ENCODE data around the gene RTRAF. TPM values are rescaled to one million over a fixed set of nuclear protein-coding genes. Genes with fewer than 3 reads are reported as not detected.

The RTRAF gene
- total RNA-seq, 4 donors from 2014 or later, result 16.7 to 50.7 (median 35.7) TPM

DNA sequence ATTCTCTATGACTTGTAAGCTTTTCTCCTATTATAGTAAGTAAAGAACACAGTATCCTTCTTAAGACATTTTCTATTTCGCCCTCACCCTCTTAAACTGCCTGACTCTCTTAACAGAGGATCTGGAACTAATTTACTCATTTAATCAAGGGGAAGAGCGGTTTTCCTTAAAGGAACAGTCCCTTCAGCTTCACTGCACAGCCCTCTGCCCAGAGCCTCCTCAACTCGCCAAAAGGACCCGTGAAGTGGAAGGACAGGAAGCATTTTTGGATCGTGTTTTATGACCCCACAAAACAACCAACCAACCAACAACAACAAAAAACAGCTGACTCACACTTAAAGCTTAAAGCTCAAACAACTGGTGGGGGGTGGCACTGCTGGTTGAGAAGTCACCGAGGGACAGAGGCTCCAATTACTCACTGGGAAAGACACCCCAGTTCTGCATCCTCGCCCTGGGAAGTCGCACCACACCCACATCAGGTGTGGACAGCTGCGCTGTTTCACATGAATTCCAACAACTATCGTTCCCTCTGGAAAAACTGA lies 43.8 kb downstream of the RTRAF start:
- WGBS, 2 donors, result 43% methylated on average over 10 of the region's 10 CpGs
- no peak for DNase-seq (ENCODE audit: low spot score in 2 of 2)
- Histone ChIP-seq H3K27me3 (no peaks in the 10 kb centered on the region), H3K27ac (peak overlapping the region in 2 of 4 donors; percentile 66 to 79), H3K4me3 (no peak overlapping the region), H3K9me3 (no peaks in the 10 kb centered on the region), H3K4me1 (peaks cover 0 to 30% (median 14%) of the 10 kb centered on the region in 4 donors), H3K36me3 (peaks cover 0 to 33% (median 0%) of the 10 kb centered on the region in 3 donors)
- TF ChIP-seq, protein P1, sequence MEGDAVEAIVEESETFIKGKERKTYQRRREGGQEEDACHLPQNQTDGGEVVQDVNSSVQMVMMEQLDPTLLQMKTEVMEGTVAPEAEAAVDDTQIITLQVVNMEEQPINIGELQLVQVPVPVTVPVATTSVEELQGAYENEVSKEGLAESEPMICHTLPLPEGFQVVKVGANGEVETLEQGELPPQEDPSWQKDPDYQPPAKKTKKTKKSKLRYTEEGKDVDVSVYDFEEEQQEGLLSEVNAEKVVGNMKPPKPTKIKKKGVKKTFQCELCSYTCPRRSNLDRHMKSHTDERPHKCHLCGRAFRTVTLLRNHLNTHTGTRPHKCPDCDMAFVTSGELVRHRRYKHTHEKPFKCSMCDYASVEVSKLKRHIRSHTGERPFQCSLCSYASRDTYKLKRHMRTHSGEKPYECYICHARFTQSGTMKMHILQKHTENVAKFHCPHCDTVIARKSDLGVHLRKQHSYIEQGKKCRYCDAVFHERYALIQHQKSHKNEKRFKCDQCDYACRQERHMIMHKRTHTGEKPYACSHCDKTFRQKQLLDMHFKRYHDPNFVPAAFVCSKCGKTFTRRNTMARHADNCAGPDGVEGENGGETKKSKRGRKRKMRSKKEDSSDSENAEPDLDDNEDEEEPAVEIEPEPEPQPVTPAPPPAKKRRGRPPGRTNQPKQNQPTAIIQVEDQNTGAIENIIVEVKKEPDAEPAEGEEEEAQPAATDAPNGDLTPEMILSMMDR (IDR thresholded peaks at IDR 0.05), result no peak
- no peak for TF ChIP-seq POLR2A (IDR thresholded peaks at IDR 0.05)

DNA sequence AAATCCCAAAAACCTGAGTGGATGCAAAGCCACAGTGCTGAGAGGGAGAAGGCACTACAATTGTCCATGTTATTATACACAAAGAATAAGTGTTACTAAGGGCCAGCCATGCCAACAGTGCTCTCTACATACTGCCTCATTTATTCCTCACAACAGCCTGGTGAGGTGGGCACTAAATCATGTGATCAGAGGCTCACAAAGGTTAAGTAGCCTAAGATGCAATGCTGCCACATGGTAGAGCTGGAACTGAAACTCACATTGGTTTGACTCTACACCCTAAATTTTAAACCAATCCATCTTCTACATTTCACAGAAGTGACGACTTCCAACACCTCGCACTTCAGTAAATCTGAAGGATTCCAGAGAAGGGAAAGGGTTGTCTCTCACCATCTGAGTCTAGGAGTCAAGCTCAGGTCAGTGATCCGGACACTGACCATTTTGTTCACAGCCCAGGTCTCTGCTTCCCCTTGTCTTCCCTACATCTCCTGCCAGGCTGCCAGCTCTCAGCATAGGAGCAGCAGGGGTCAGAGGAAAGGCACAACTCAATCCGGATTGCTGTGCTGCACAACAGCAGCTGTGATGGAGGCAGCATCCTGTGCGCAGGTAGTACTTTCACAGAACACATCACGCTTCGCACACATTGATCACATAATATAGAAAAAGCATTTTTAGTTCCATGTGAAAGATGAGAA lies 49.9 kb downstream of the RTRAF start:
- WGBS, 2 donors, result 73 to 84% methylated on average over 7 of the region's 7 CpGs
- Histone ChIP-seq H3K27ac (no peak overlapping the region), H3K4me1 (peaks cover 0 to 24% (median 12%) of the 10 kb centered on the region in 4 donors), H3K36me3 (peaks cover 0 to 50% (median 0%) of the 10 kb centered on the region in 3 donors), H3K27me3 (no peaks in the 10 kb centered on the region), H3K4me3 (no peak overlapping the region), H3K9me3 (no peaks in the 10 kb centered on the region)
- TF ChIP-seq, protein P1 (IDR thresholded peaks at IDR 0.05), result no peak
- TF ChIP-seq EP300 (IDR thresholded peaks at IDR 0.05), result no peak
- no peak for TF ChIP-seq POLR2A (IDR thresholded peaks at IDR 0.05)
- DNase-seq (ENCODE audit: low spot score in 2 of 2), result no peak

DNA sequence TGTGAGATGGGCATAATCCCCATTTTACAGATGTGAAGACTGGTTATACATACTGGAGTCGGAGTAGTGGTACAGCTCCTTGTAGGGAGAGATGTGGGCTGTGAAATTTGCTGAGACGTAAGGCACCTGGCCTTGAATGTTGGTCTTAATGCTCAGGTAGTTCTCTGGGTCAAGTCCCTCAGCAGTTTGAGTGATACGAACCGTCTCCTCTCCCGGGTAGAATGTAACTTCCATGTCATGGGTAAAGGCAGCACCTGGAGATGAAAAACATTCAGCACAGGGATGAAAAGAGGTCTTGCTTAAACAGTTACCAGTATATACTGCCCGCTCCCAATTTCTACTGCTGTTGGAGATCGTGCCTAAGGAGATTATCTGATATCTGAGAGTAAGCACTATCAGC lies 51.3 kb downstream of the RTRAF start:
- no peak for DNase-seq (ENCODE audit: low spot score in 2 of 2)
- no peaks in the 10 kb centered on the region for H3K9me3 ChIP-seq
- 89 to 94% methylated on average over 7 of the region's 7 CpGs for WGBS, 2 donors
- peaks cover 0 to 45% (median 0%) of the 10 kb centered on the region in 3 donors for H3K36me3 ChIP-seq
- TF ChIP-seq, protein P1 (IDR thresholded peaks at IDR 0.05), result no peak
- no peak for TF ChIP-seq EP300 (IDR thresholded peaks at IDR 0.05)
- TF ChIP-seq POLR2A (IDR thresholded peaks at IDR 0.05), result no peak
- H3K4me3 ChIP-seq, result no peak overlapping the region
- no peaks in the 10 kb centered on the region for H3K27me3 ChIP-seq
- no peak overlapping the region for H3K27ac ChIP-seq
- H3K4me1 ChIP-seq, result peaks cover 0 to 37% (median 12%) of the 10 kb centered on the region in 4 donors

DNA sequence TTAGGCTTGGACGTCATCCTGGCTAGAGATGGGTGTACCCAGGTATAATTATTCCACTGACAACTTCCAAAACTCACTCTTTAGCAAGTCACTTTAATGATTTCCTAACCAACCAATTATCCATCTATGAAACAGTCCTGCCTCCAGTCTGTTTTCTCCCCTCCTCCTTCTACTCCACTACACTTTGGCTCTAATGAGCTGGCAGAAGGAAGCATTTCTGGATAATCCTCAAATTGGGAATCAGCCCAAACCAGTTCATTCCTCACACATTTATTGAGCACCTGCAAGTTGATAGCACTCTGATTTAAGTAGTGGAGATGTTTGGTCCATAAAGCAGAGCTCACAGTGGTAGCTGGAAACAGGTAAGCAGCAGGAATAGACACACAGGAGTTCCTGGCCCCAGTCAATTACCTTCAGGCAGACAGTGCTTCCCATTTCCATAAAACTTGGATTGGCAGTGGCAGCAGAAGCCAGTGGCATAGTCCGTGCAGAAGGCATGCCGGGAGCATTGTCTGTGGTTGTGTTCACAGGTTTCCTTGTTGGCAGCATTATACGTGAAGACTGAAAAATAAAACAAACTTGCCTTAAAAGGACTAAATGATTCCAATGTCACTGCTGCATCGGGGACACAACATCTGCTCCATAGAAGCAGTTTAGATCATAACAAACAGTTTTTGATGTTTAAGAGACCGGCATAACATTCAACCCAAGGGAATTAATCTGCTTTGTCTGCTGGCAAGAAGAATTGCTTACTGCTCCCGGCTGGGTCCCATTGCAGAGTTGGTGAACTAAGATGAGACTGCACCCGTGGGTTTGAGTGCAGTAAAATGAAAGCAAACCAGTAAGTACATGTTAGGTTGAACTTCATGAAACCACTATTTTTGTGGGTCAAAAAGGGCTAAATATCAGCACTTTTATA lies 53.3 kb downstream of the RTRAF start:
- Histone ChIP-seq H3K4me3 (no peak overlapping the region), H3K27ac (peak overlapping the region in 2 of 4 donors; percentile 40 to 73), H3K27me3 (no peaks in the 10 kb centered on the region), H3K36me3 (peaks cover 0 to 31% (median 0%) of the 10 kb centered on the region in 3 donors), H3K4me1 (peaks cover 0 to 54% (median 12%) of the 10 kb centered on the region in 4 donors), H3K9me3 (no peaks in the 10 kb centered on the region)
- no peak for DNase-seq (ENCODE audit: low spot score in 2 of 2)
- TF ChIP-seq POLR2A (IDR thresholded peaks at IDR 0.05) (no peak), EP300 (IDR thresholded peaks at IDR 0.05) (no peak)
- TF ChIP-seq, protein P1 (IDR thresholded peaks at IDR 0.05), result no peak
- WGBS, 2 donors, result 12 to 13% methylated on average over 8 of the region's 8 CpGs

All from tibial nerve (tissue), 4 donors.